B cell (primary cell): ENCODE data around the gene C22orf31. TPM values are rescaled to one million over a fixed set of nuclear protein-coding genes. Genes with fewer than 3 reads are reported as not detected.

Experiments used
- ATAC-seq: fragments of 200-7000 bp; cut with Tn5 transposase; one replicate; pipeline ENCODE4 v1.10.0; 2021; ENCODE audit warnings: low read depth, mild to moderate bottlenecking, moderate number of reproducible peaks, moderate library complexity
- CTCF ChIA-PET: fragments of 350-600 bp; sonication (Branson Sonifier 250); formaldehyde crosslinking; loops from one replicate; lab custom pipeline; 2021; ENCODE audit warnings: antibody characterized with exemption, inconsistent platforms; lab: Charles Lee
- POLR2A ChIA-PET: fragments of 350-600 bp; sonication (Branson Sonifier 250); formaldehyde crosslinking; loops from one replicate; lab custom pipeline; 2021; ENCODE audit warnings: antibody characterized with exemption; lab: Charles Lee
- DNase-seq: peaks from one replicate; pipeline ENCODE4 v3.0.0; 2013
- H2AFZ ChIP-seq: 2 replicates; pipeline ENCODE4 v1.6.1; 2012; ENCODE audit warnings: mild to moderate bottlenecking, low read depth, low read length; ENCODE audit not compliant: insufficient read depth, poor library complexity, severe bottlenecking
- H3K27ac ChIP-seq, 2 donors: 1 replicate in 1 of 2; 2 replicates in 1 of 2; pipeline ENCODE4 v1.5.1; 2012 to 2013; ENCODE audit warnings: low read length in 2 of 2, mild to moderate bottlenecking in 2 of 2, moderate library complexity in 1 of 2
- H3K27me3 ChIP-seq, 4 experiments: fragments of 200-600 bp in 1 of 4; sonication (generic) in 1 of 4; replicated peaks in 1 of 4; 1 replicate in 2 of 4; 2 replicates in 2 of 4; pipeline versions ENCODE4 v1.6.1 to v1.7.0; 2013 to 2016; ENCODE audit warnings: low read length in 3 of 4, mild to moderate bottlenecking in 2 of 4, mixed read lengths in 1 of 4, moderate library complexity in 1 of 4; ENCODE audit not compliant: insufficient read depth in 4 of 4, control insufficient read depth in 3 of 4; ENCODE audit errors: control extremely low read depth in 1 of 4
- H3K36me3 ChIP-seq, 2 experiments: replicated peaks in 1 of 2; 1 replicate in 1 of 2; 2 replicates in 1 of 2; pipeline versions ENCODE4 v1.6.1 to v1.7.1; 2013; ENCODE audit warnings: low read length in 1 of 2; ENCODE audit not compliant: insufficient read depth in 2 of 2, control insufficient read depth in 1 of 2; ENCODE audit errors: control extremely low read depth in 1 of 2, extremely low read depth in 1 of 2
- H3K4me1 ChIP-seq, 2 donors: fragments of 200-600 bp in 1 of 2; sonication (generic) in 1 of 2; 1 replicate in 1 of 2; 2 replicates in 1 of 2; pipeline versions ENCODE4 v1.5.1 to v1.6.1; 2013 to 2017; ENCODE audit warnings: low read length in 2 of 2; ENCODE audit not compliant: control insufficient read depth in 2 of 2, insufficient read depth in 2 of 2
- H3K4me2 ChIP-seq: replicated peaks from 2 replicates; pipeline ENCODE3; 2012; ENCODE audit warnings: mild to moderate bottlenecking, low read depth, low read length; ENCODE audit not compliant: poor library complexity, severe bottlenecking
- H3K4me3 ChIP-seq, 5 experiments: fragments of 200-600 bp in 1 of 5; sonication (generic) in 1 of 5; 1 replicate in 3 of 5; 2 replicates in 2 of 5; pipeline versions ENCODE4 v1.5.1 to v1.7.0; 2011 to 2016; ENCODE audit warnings: low read length in 4 of 5, mild to moderate bottlenecking in 4 of 5, low read depth in 2 of 5, control low read depth in 1 of 5, moderate library complexity in 1 of 5; ENCODE audit not compliant: insufficient read depth in 1 of 5; ENCODE audit errors: control extremely low read depth in 1 of 5, extremely low read depth in 1 of 5
- H3K79me2 ChIP-seq: fragments of 200-600 bp; sonication (generic); one replicate; pipeline ENCODE4 v1.6.0; 2016; ENCODE audit warnings: low read length; ENCODE audit not compliant: control insufficient read depth, insufficient read depth
- H3K9ac ChIP-seq: fragments of 200-600 bp; sonication (generic); 2 replicates; pipeline ENCODE4 v1.6.1; 2017; ENCODE audit warnings: mild to moderate bottlenecking, low read length, moderate library complexity
- H3K9me3 ChIP-seq, 3 donors: one replicate each; pipeline versions ENCODE4 v1.6.1 to v1.7.1; 2013; ENCODE audit warnings: low read length in 2 of 3; ENCODE audit not compliant: control insufficient read depth in 2 of 3, insufficient read depth in 1 of 3; ENCODE audit errors: control extremely low read depth in 1 of 3
- H4K20me1 ChIP-seq: 2 replicates; pipeline ENCODE4 v1.6.0; 2012; ENCODE audit warnings: mild to moderate bottlenecking, low read length; ENCODE audit not compliant: insufficient read depth, control insufficient read depth, poor library complexity, severe bottlenecking
- H3K27ac Mint-ChIP-seq: one replicate; pipeline ENCODE4 v1.8.0; 2021; ENCODE audit warnings: mixed read lengths
- H3K27me3 Mint-ChIP-seq: one replicate; pipeline ENCODE4 v1.8.0; 2021; ENCODE audit warnings: mixed read lengths
- H3K4me1 Mint-ChIP-seq: one replicate; pipeline ENCODE4 v1.8.0; 2021; ENCODE audit warnings: mixed read lengths
- H3K4me3 Mint-ChIP-seq: one replicate; pipeline ENCODE4 v1.8.0; 2021; ENCODE audit warnings: mixed read lengths
- H3K9me3 Mint-ChIP-seq: one replicate; pipeline ENCODE4 v1.8.0; 2022; ENCODE audit warnings: mixed read lengths; ENCODE audit not compliant: insufficient read depth
- EZH2 ChIP-seq: IDR thresholded peaks from 2 replicates; pipeline ENCODE4 v1.6.1; 2012; ENCODE audit warnings: borderline replicate concordance, low read depth, mild to moderate bottlenecking, moderate library complexity, low read length; ENCODE audit not compliant: insufficient read depth, poor library complexity, severe bottlenecking
- WGBS: methylation state at CpG from one replicate; pipeline ENCODE4 v1.1.5; 2013; ENCODE audit warnings: missing lambda C conversion rate; ENCODE audit not compliant: insufficient coverage; 5-methylcytosine and 5-hydroxymethylcytosine counted together
- intact Hi-C: fragments of 100-400 bp; cut with micrococcal nuclease; formaldehyde crosslinking; loops from one replicate; pipeline ENCODE4 v1.10.0; 2022
- polyA plus RNA-seq: library from polyadenylated mRNA; depleted of rRNA; stranded (reverse); fragments of >200 nt; gene quantifications from 2 replicates; pipeline ENCODE4 v1.2.3, GENCODE V29; 2012
- total RNA-seq, 2 donors: library from RNA; stranded (reverse); fragments of 120-200 nt in 1 of 2; gene quantifications; 1 replicate in 1 of 2; 2 replicates in 1 of 2; pipeline versions ENCODE4 v1.2.3 to v1.2.4, GENCODE V29; 2013 to 2022
- TF ChIP-seq, protein P1 (sequence below): fragments of 200-600 bp; IDR thresholded peaks from one replicate; pipeline ENCODE4 v1.8.0; 2022; ENCODE audit warnings: antibody characterized with exemption, mild to moderate bottlenecking

Gene C22orf31
- total and polyA plus RNA-seq, 2 donors (not counting 1 experiment from before 2014, with no cell fraction given): not detected

DNA sequence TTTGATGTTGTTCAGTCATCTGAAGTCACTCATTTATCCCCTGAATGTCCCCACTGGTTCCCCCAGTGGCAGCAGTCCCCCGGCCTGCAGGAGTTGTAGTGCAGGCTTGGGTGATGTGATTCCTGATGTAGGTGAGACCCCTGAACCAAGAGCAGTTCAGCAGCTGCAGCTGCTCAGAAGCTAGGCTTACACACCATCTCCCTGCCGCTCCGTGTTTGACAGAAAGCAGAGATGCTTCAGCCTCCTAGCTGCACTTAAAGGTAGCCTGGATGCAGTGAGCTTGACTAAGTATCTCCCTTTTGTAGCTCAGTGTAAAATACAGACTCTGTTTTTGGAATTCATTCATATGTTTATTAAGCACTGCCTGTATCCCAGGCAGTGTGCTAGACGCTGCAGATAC lies 47.3 kb downstream of the C22orf31 start:
- no peak for TF ChIP-seq EZH2
- TF ChIP-seq, protein P1, sequence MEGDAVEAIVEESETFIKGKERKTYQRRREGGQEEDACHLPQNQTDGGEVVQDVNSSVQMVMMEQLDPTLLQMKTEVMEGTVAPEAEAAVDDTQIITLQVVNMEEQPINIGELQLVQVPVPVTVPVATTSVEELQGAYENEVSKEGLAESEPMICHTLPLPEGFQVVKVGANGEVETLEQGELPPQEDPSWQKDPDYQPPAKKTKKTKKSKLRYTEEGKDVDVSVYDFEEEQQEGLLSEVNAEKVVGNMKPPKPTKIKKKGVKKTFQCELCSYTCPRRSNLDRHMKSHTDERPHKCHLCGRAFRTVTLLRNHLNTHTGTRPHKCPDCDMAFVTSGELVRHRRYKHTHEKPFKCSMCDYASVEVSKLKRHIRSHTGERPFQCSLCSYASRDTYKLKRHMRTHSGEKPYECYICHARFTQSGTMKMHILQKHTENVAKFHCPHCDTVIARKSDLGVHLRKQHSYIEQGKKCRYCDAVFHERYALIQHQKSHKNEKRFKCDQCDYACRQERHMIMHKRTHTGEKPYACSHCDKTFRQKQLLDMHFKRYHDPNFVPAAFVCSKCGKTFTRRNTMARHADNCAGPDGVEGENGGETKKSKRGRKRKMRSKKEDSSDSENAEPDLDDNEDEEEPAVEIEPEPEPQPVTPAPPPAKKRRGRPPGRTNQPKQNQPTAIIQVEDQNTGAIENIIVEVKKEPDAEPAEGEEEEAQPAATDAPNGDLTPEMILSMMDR: no peak
- 71% methylated on average over 1 of the region's 4 CpGs for WGBS
- H3K4me1 Mint-ChIP-seq: peaks cover 10% of the 10 kb centered on the region

DNA sequence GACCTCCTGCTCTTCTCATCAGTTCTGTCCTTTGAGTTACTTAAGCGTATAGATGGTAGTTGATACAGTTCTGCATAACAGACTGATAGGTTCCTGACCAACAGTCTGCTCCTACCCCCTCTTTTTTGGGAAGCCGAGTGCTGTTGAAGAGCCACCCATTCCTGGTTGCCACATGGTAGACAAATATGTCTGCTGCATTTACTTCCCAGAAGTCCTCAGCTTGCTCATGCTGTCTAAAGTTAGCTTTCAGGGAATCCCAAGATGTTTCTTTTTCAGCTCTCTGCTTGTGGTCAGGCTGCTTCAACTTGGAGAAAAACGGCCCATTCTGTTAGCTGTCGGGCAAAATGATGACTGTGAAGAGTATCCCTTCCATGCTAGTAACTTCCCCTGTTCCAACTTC lies 48.7 kb downstream of the C22orf31 start:
- intact Hi-C loops: no loop called here
- Histone ChIP-seq H3K4me3 (no peak overlapping the region), H3K4me1 (peaks cover 4 to 7% of the 10 kb centered on the region in 2 donors), H4K20me1 (no peaks in the 10 kb centered on the region), H3K27me3 (peaks cover 0 to 9% (median 2%) of the 10 kb centered on the region in 4 experiments), H3K9ac (no peak overlapping the region), H3K36me3 (no peaks in the 10 kb centered on the region), H3K4me2 (no peak overlapping the region), H3K79me2 (no peaks in the 10 kb centered on the region), H3K27ac (no peak overlapping the region), H2AFZ (no peak overlapping the region), H3K9me3 (no peaks in the 10 kb centered on the region)
- ChIA-PET POLR2A (no interaction called here), CTCF (interaction anchor here (0.9 kb wide), 1 partner anchor 412 kb away, joined by 3 read pairs; no protein-coding TSS in a partner anchor)
- Mint-ChIP-seq H3K4me1 (peaks cover 10% of the 10 kb centered on the region), H3K9me3 (no peaks in the 10 kb centered on the region), H3K4me3 (no peak overlapping the region), H3K27ac (no peak overlapping the region), H3K27me3 (no peaks in the 10 kb centered on the region)
- TF ChIP-seq EZH2: no peak
- TF ChIP-seq, protein P1: no peak
- no peak for DNase-seq
- ATAC-seq: no peak
- 95% methylated on average over 3 of the region's 4 CpGs for WGBS

More for the DNA sequence above, 47.3 kb downstream of the C22orf31 start:
- Mint-ChIP-seq H3K4me3 (no peak overlapping the region), H3K9me3 (peaks cover 3% of the 10 kb centered on the region), H3K27ac (no peak overlapping the region), H3K27me3 (peaks cover 4% of the 10 kb centered on the region)
- H3K36me3 ChIP-seq: no peaks in the 10 kb centered on the region
- H4K20me1 ChIP-seq: no peaks in the 10 kb centered on the region
- peaks cover 0 to 9% (median 2%) of the 10 kb centered on the region in 4 experiments for H3K27me3 ChIP-seq
- DNase-seq (no peak), ATAC-seq (no peak)
- no peaks in the 10 kb centered on the region for H3K79me2 ChIP-seq
- H3K4me2 ChIP-seq: no peak overlapping the region
- H3K9me3 ChIP-seq: no peaks in the 10 kb centered on the region
- intact Hi-C loops: no loop called here
- H3K9ac ChIP-seq: no peak overlapping the region
- peaks cover 4 to 7% of the 10 kb centered on the region in 2 donors for H3K4me1 ChIP-seq
- ChIA-PET POLR2A (no interaction called here), CTCF (interaction anchor here (0.8 kb wide), 1 partner anchor 25 kb away, joined by 3 read pairs; no protein-coding TSS in a partner anchor)
- H3K4me3 ChIP-seq: no peak overlapping the region
- H3K27ac ChIP-seq: no peak overlapping the region
- no peak overlapping the region for H2AFZ ChIP-seq
